Measurements from ENCODE around the gene KIAA0825.

DNA sequence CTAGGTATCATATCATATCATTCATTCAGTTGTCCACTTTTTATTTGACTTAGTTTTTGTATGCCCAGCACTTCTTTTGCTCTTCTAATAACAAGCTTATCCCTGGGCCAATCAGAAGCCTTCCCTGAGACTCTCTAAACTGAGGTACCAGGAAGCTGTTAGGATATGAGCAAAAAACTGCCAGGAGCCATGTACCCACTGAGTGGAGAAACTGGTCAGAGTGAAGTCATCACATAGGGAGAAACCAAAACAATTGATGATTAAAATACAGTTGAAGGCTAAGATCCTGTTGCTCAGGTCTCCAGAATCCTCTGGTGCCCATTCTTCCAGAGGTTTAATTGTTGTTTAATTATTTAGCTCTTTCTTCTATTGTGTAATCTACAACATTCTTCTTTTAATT, 120.2 kb downstream of the KIAA0825 start:
- no peak for TF ChIP-seq POLR2A (IDR thresholded peaks at IDR 0.05)
- TF ChIP-seq, protein P1, sequence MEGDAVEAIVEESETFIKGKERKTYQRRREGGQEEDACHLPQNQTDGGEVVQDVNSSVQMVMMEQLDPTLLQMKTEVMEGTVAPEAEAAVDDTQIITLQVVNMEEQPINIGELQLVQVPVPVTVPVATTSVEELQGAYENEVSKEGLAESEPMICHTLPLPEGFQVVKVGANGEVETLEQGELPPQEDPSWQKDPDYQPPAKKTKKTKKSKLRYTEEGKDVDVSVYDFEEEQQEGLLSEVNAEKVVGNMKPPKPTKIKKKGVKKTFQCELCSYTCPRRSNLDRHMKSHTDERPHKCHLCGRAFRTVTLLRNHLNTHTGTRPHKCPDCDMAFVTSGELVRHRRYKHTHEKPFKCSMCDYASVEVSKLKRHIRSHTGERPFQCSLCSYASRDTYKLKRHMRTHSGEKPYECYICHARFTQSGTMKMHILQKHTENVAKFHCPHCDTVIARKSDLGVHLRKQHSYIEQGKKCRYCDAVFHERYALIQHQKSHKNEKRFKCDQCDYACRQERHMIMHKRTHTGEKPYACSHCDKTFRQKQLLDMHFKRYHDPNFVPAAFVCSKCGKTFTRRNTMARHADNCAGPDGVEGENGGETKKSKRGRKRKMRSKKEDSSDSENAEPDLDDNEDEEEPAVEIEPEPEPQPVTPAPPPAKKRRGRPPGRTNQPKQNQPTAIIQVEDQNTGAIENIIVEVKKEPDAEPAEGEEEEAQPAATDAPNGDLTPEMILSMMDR (IDR thresholded peaks at IDR 0.05): no peak

Data from adrenal gland (tissue), 5 donors.